GM12878 (cell line): ENCODE results near the gene CEP135.

ENCODE experiments used
- CREB1 ChIP-seq: IDR thresholded peaks from 2 replicates; pipeline ENCODE4 v1.6.1; 2012; ENCODE audit warnings: low read depth, mild to moderate bottlenecking, inconsistent platforms
- CTCF ChIP-seq, 3 experiments: IDR thresholded peaks in 2 of 3; conservative IDR thresholded peaks in 1 of 3; 2 replicates each; pipeline ENCODE4 v1.5.1; 2011; ENCODE audit warnings: low read depth in 3 of 3, low read length in 3 of 3, mild to moderate bottlenecking in 3 of 3, control low read depth in 2 of 3, moderate library complexity in 2 of 3, inconsistent platforms in 1 of 3, mixed read lengths in 1 of 3; ENCODE audit not compliant: control insufficient read depth in 2 of 3, insufficient read depth in 1 of 3; ENCODE audit errors: extremely low read depth in 1 of 3
- NFYB ChIP-seq: IDR thresholded peaks from 2 replicates; pipeline ENCODE4 v1.6.1; 2011; ENCODE audit warnings: low read depth, mild to moderate bottlenecking, low read length, improper control_type of control experiment, moderate library complexity; ENCODE audit not compliant: insufficient read depth
- NR2C2 ChIP-seq: IDR thresholded peaks from 2 replicates; pipeline ENCODE4 v1.6.1; 2011; ENCODE audit warnings: borderline replicate concordance, low read depth; ENCODE audit not compliant: control insufficient read depth, insufficient read length
- NR2F1 ChIP-seq: fragments of 450-650 bp; conservative IDR thresholded peaks from 2 replicates; pipeline ENCODE4 v1.6.1; 2017; ENCODE audit warnings: mild to moderate bottlenecking
- POLR2AphosphoS5 ChIP-seq: IDR thresholded peaks from 2 replicates; pipeline ENCODE4 v1.6.1; 2011; ENCODE audit warnings: mild to moderate bottlenecking, low read length, inconsistent platforms
- SIN3A ChIP-seq: IDR thresholded peaks from 2 replicates; pipeline ENCODE4 v1.6.1; 2012; ENCODE audit warnings: low read depth, low read length, improper control_type of control experiment
- SUPT20H ChIP-seq: IDR thresholded peaks from 2 replicates; pipeline ENCODE4 v1.6.1; 2011; ENCODE audit warnings: low read depth, mild to moderate bottlenecking, low read length, moderate library complexity, borderline replicate concordance; ENCODE audit not compliant: control insufficient read depth
- TARDBP ChIP-seq: IDR thresholded peaks from 2 replicates; pipeline ENCODE4 v1.6.1; 2016; ENCODE audit warnings: borderline replicate concordance
- ZBTB4 ChIP-seq: fragments of 450-650 bp; formaldehyde crosslinking; IDR thresholded peaks from 2 replicates; pipeline ENCODE4 v1.4.0; 2022; ENCODE audit warnings: mild to moderate bottlenecking, moderate library complexity

- TF ChIP-seq SIN3A (no peak), CTCF (IDR thresholded peaks at IDR 0.05 in 2 of 3, conservative IDR thresholded peaks at IDR 0.05 in 1 of 3; ENCODE audit: control insufficient read depth in 2 of 3, extremely low read depth in 1 of 3, insufficient read depth in 1 of 3, low read depth in 3 of 3, low read length in 3 of 3) (no peak), NR2C2 (no peak), NFYB (no peak), SUPT20H (no peak), POLR2AphosphoS5 (no peak), ZBTB4 (CRISPR knock-in tag) (no peak), CREB1 (no peak), NR2F1 (no peak), TARDBP (no peak)
These were observed 109.8 kb downstream of the CEP135 start for GRCh38 chr4:56058555-56058954.
